HG02852 (cell line): Measurements from ENCODE around the gene C4B.
"Not testable (repeated sequence)": the region's sequence is repeated elsewhere in the genome, so short reads cannot be mapped to it uniquely, and the experiment has no call there.

Experiments
- ATAC-seq: cut with Tn5 transposase; IDR thresholded peaks from one replicate; pipeline ENCODE4 v1.9.1; 2021; ENCODE audit warnings: mild to moderate bottlenecking, moderate library complexity; ENCODE audit not compliant: unreplicated experiment

The C4B gene

GRCh38 chr6:32035283-32036013 is 20.9 kb downstream of the C4B start:
- not testable (repeated sequence) for ATAC-seq

DNA sequence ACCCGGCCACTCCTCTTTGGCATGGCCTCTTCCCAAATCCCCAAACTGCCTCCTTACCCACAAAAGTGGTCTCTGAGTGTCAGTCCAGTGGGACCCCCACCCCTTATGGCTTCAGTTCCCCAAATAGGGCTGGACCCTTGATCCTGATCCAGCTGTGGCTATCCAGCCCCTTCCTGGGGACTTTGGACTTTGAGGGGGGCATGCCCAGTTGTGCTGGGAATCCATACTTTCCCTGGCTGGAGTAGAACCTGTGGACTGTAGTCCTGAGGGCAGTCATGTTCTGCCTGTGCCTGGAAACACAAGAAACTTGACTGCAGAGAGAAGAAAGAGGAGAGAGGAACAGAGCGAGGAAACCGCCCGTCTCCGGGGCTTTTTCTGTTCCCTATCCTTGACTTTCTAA is 22.5 kb downstream of the C4B start:
- ATAC-seq = not testable (repeated sequence)

DNA sequence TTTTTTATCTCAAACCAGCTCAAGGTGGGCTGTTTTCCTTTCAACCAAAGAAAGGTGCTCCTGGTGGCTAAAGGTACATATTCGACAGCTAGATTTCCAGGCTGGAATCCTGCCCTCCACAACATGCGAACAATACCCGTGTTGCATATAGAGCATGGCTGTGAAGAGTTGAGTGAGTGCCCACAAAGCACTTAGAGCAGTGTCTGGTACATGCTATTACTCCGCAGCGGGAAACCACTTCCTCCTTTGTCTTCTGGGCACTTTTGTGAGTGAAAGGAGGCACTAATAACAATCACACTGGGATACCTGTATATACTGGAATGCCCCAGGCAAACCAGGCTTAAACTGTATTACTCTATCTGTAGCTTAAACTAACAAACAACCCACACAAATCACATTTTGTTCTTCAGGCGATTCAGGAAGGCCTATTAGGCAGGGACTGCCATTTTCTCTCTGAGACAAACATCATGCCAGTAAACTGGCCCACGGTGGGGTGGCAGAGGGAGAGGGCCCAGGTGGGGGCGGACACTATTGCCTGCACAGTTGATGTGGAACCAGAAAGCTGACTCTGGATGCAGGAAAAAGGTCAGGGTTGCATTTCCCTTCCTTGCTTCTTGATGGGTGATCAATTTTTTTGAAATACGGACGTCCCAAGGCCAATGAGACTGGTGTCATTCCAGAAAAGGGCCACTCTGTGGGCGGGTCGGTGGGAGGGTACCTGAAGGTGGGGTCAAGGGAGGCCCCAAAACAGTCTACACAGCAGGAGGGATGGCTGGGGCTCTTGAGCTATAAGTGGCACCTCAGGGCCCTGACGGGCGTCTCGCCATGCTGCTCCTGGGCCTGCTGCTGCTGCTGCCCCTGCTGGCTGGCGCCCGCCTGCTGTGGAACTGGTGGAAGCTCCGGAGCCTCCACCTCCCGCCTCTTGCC is 23.3 kb downstream of the C4B start, which contains the start of gene CYP21A2:
CYP21A2 (plus strand) TSS at position 818 of the 927 bp plus-strand sequence; CDS start at position 826, 8 bp downstream.
- ATAC-seq = not testable (repeated sequence)

GRCh38 chr6:32038878-32039277 is 24.3 kb downstream of the C4B start:
- not testable (repeated sequence) for ATAC-seq

DNA sequence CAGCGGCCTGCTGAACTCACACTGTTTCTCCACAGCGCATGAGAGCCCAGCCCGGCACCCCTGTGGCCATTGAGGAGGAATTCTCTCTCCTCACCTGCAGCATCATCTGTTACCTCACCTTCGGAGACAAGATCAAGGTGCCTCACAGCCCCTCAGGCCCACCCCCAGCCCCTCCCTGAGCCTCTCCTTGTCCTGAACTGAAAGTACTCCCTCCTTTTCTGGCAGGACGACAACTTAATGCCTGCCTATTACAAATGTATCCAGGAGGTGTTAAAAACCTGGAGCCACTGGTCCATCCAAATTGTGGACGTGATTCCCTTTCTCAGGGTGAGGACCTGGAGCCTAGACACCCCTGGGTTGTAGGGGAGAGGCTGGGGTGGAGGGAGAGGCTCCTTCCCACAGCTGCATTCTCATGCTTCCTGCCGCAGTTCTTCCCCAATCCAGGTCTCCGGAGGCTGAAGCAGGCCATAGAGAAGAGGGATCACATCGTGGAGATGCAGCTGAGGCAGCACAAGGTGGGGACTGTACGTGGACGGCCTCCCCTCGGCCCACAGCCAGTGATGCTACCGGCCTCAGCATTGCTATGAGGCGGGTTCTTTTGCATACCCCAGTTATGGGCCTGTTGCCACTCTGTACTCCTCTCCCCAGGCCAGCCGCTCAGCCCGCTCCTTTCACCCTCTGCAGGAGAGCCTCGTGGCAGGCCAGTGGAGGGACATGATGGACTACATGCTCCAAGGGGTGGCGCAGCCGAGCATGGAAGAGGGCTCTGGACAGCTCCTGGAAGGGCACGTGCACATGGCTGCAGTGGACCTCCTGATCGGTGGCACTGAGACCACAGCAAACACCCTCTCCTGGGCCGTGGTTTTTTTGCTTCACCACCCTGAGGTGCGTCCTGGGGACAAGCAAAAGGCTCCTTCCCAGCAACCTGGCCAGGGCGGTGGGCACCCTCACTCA is 25.0 kb downstream of the C4B start:
- ATAC-seq = not testable (repeated sequence)

DNA sequence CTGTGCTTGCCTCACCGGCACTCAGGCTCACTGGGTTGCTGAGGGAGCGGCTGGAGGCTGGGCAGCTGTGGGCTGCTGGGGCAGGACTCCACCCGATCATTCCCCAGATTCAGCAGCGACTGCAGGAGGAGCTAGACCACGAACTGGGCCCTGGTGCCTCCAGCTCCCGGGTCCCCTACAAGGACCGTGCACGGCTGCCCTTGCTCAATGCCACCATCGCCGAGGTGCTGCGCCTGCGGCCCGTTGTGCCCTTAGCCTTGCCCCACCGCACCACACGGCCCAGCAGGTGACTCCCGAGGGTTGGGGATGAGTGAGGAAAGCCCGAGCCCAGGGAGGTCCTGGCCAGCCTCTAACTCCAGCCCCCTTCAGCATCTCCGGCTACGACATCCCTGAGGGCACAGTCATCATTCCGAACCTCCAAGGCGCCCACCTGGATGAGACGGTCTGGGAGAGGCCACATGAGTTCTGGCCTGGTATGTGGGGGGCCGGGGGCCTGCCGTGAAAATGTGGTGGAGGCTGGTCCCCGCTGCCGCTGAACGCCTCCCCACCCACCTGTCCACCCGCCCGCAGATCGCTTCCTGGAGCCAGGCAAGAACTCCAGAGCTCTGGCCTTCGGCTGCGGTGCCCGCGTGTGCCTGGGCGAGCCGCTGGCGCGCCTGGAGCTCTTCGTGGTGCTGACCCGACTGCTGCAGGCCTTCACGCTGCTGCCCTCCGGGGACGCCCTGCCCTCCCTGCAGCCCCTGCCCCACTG is 25.9 kb downstream of the C4B start:
- not testable (repeated sequence) for ATAC-seq

- not testable (repeated sequence) for ATAC-seq
Measured at GRCh38 chr6:32041050-32041321, 26.4 kb downstream of the C4B start.

GRCh38 chr6:32041385-32041784 is 26.8 kb downstream of the C4B start:
- not testable (repeated sequence) for ATAC-seq

GRCh38 chr6:32042276-32042675 is 27.7 kb downstream of the C4B start:
- ATAC-seq = not testable (repeated sequence)

- ATAC-seq = not testable (repeated sequence)
Measured at GRCh38 chr6:32043589-32044380, 29.2 kb downstream of the C4B start.

DNA sequence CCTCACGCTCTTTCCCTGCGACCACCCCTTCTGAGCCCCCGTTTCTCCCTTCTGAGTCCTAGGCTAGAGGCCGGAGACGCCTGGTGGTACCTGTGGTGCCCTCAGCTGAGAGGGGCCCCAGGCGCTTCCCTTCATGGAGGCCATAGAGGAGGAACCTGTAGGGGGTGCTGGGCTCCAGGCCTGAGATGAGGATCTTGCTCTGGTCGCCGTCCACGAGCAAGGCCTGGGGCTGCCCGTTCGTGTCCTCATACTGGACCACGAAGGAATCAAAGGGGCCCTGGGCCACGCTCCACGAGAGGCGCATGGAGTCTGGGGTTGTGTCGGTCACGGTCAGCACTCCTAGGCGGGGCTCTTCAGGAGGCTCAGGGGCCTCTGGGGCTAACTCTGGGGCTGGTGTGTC is 30.3 kb downstream of the C4B start:
- ATAC-seq = not testable (repeated sequence)

- no peak for ATAC-seq
Measured at GRCh38 chr6:32045811-32046449, 31.3 kb downstream of the C4B start.

- ATAC-seq = no peak
Measured at GRCh38 chr6:32046450-32047083, 32.0 kb downstream of the C4B start.

DNA sequence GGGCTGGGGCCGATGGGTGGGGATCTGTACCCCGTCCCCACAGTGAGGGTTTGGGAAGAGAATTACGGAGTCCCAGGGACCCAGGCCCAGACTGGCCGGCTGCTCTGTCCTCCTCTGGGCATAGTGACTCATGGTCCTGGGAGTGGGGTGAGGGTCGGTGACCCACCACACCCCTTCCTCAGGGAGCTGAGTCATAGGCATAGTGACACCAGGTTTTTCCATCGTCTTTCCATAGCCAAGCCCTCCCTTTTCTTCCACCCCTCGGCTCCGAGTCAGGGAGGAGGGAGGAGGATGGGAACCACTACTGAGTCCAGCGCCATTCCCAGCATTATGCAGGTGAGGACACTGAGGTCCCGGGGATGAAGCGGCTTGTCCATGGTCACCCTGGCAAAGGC is 32.5 kb downstream of the C4B start:
- ATAC-seq = no peak

DNA sequence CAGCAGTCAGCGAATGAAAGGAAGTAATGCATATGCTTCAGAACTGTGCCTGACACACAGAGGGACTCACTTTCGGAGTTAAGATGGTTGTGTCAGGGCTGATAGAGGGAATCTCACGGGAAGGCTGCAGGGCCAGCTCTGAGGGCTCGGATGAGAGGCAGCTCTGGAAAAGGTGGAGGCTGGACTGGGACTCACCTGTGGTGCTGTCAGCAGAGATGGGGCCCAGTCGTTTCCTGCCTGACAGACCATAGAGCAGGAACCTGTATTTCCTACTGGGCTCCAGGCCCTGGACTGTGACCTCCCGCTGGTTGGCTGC is 32.9 kb downstream of the C4B start:
- ATAC-seq = no peak

GRCh38 chr6:32047855-32048766 is 33.5 kb downstream of the C4B start:
- no peak for ATAC-seq

DNA sequence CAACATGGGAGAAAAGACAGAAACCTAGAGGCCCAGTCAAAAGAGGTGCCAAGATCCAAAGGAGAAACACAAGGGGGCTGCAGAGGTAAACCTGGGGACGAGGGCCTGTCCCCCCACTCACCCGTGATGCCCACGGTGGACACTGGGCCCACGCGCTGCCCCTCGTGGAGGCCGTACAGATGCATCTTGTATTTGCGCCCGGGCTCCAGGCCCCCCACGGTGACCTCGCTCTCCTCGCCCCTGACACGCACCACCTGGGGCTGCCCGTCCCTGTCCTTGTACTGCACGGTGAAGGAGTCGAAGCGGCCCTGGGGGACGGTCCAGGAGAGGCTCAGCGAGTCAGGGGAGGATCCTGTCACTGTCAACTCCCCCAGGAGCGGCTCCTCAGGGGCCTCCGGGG is 34.6 kb downstream of the C4B start:
- ATAC-seq = not testable (repeated sequence)
